Activated T-helper 1 cell treated with anti-CD3 and anti-CD28 coated beads, Interleukin-12 subunit alpha, Interleukin-12 subunit beta, Interleukin-2, Interleukin-4 antibody, amounts not matched to agents 30 ng/mL and 10 ng/mL and 1 ng/mL, durations not matched to agents 14 hours and 24 hours and 36 hours (primary cell): ENCODE measurements around the gene ADGRD1. TPM values are rescaled to one million over a fixed set of nuclear protein-coding genes. Genes with fewer than 3 reads are reported as not detected.

Experiments used
- DNase-seq: peaks from one replicate; pipeline ENCODE4 v3.0.0; 2021; ENCODE audit warnings: low spot score
- H3K27ac Mint-ChIP-seq: one replicate; pipeline ENCODE4 v1.8.0; 2021; ENCODE audit warnings: mild to moderate bottlenecking, mixed read lengths
- H3K27me3 Mint-ChIP-seq: one replicate; pipeline ENCODE4 v1.8.0; 2022; ENCODE audit warnings: mild to moderate bottlenecking, moderate library complexity, mixed read lengths; ENCODE audit not compliant: insufficient read depth
- H3K36me3 Mint-ChIP-seq: one replicate; pipeline ENCODE4 v1.8.0; 2021; ENCODE audit warnings: low read depth, mixed read lengths
- H3K4me1 Mint-ChIP-seq: one replicate; pipeline ENCODE4 v1.8.0; 2021; ENCODE audit warnings: low read depth, mixed read lengths
- H3K4me3 Mint-ChIP-seq: one replicate; pipeline ENCODE4 v1.8.0; 2021; ENCODE audit warnings: mild to moderate bottlenecking, moderate library complexity, mixed read lengths
- H3K9me3 Mint-ChIP-seq: one replicate; pipeline ENCODE4 v1.8.0; 2021; ENCODE audit warnings: mixed read lengths
- intact Hi-C: fragments of 100-400 bp; cut with micrococcal nuclease; formaldehyde crosslinking; loops from one replicate; pipeline ENCODE4 v1.15.1; 2024
- total RNA-seq: library from RNA; stranded (reverse); gene quantifications from 2 replicates; pipeline ENCODE4 v1.2.3, GENCODE V29; 2022

ADGRD1 gene
- total RNA-seq, 1 donor from 2014 or later, result 0.18 TPM

DNA sequence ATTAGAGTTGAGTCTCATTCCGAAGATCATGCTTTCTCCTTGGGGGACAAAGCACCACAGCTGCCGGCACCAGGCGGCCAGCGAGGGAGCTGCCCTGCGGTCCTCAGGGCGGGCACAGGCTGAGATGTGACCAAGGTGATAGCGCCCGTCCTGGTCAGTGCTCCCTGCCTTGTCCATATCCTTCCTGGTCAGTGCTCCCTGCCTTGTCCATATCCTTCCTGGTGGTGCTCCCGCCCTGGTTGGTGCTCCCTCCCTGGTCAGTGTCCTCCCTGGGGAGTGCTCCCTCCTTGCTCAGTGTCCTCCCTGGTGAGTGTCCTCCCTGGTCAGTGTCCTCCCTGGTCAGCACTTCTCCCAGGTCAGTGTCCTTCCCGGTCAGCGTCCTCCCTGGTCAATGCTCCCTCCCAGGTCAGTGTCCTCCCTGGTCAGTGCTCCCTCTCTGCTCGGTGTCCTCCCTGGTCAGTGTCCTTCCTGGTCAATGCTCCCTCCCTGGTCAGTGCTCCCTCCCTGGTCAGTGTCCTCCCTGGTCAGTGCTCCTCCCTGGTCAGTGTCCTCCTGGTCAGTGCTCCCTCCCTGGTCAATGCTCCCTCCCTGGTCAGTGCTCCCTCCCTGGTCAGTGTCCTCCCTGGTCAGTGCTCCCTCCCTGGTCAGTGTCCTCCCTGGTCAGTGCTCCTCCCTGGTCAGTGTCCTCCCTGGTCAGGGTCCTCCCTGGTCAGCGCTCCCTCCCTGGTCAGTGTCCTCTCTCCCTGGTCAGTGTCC, 92.2 kb downstream of the ADGRD1 start:
- H3K27ac Mint-ChIP-seq, result no peak overlapping the region
- H3K27me3 Mint-ChIP-seq, result no peaks in the 10 kb centered on the region
- no peak overlapping the region for H3K4me3 Mint-ChIP-seq
- DNase-seq, result no peak
- intact Hi-C loops, result no loop called here
- no peaks in the 10 kb centered on the region for H3K4me1 Mint-ChIP-seq
- H3K9me3 Mint-ChIP-seq, result no peaks in the 10 kb centered on the region
- no peaks in the 10 kb centered on the region for H3K36me3 Mint-ChIP-seq

GRCh38 chr12:131046813-131047788, 93.4 kb downstream of the ADGRD1 start:
- Mint-ChIP-seq H3K4me1 (no peaks in the 10 kb centered on the region), H3K27ac (no peak overlapping the region), H3K4me3 (no peak overlapping the region), H3K27me3 (no peaks in the 10 kb centered on the region), H3K9me3 (no peaks in the 10 kb centered on the region), H3K36me3 (no peaks in the 10 kb centered on the region)
- intact Hi-C loops, result no loop called here
- no peak for DNase-seq

DNA sequence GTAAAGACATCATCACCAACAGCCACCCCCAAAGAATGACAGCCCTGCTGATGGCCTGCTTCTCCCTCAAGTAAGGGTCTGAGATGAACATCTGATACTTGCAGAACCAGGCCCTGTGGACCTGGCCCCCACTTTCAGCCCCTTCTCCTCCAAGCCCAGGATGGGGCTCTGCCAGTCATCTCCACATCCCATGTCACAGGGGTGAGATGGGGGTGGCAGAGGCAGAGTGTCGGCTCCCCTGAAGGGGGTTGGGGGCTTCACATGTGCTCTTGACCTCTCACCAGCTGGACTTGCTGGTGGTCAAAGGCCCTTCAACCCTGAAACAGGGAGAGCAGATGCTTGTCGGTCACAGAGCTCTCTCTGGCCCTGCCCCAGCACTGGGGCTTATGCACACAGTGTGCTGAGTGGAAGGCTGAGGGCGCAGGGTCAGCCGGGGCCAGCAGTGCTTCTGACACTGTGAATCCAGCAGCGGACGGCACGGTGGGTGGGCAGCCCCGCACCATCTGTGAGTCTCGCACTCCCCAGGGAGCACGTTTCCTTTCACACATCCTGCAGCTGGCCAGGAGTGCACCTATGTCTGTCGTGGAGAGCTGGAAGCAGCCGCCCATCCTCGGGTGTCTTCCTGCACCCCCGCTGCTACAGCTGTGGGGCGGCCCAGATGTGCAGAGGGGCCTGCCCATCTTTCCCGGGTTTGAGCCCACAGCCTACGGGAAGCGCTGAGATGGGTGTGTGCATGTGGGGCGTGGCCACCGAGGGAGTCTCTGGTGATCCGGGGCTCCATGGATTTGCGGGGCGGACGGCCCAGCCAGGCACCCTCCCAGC, 94.3 kb downstream of the ADGRD1 start:
- H3K36me3 Mint-ChIP-seq, result no peaks in the 10 kb centered on the region
- no peaks in the 10 kb centered on the region for H3K4me1 Mint-ChIP-seq
- H3K27ac Mint-ChIP-seq, result no peak overlapping the region
- intact Hi-C loops, result no loop called here
- H3K4me3 Mint-ChIP-seq, result no peak overlapping the region
- no peak for DNase-seq
- no peaks in the 10 kb centered on the region for H3K27me3 Mint-ChIP-seq
- H3K9me3 Mint-ChIP-seq, result no peaks in the 10 kb centered on the region

DNA sequence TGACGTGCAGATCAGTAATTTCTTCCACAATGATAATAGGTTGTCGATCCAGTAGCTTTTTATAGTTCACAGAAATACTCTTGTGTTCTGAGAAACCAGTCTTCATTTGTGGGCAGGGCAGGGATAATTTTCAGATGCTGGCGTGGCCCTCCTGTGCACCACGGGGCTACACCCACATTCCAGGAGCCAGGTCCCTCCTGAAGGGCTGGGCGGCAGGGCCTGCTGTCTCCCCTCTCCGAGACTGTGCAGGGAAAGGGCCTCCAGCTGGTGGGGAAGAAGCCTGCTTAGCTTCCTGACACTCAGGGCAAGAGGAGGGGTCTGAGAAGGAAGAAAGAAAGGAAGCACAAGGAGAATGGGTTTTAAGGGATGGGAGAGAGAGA, 94.9 kb downstream of the ADGRD1 start:
- DNase-seq, result no peak
- H3K9me3 Mint-ChIP-seq, result no peaks in the 10 kb centered on the region
- H3K4me3 Mint-ChIP-seq, result no peak overlapping the region

DNA sequence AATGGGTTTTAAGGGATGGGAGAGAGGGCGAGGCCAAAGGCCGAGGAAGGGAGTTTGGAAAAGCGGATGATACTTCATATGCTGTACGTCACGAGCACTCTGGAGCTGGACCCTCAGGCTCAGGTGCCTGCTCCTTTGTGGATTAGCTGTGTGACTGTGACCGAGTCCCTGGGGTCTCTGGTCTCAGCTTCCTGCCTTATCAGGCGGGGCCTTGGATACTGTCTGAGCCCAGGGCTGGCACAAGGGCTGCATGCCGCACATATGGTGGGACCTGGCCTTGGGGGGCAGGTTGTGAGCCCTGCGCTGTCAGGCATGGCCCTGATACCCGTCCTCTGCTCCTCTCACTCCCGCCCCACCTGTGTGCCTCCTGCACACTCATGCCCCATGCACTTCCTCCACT, 95.3 kb downstream of the ADGRD1 start:
- H3K27me3 Mint-ChIP-seq, result no peaks in the 10 kb centered on the region
- H3K27ac Mint-ChIP-seq, result no peak overlapping the region
- H3K9me3 Mint-ChIP-seq, result no peaks in the 10 kb centered on the region
- H3K4me3 Mint-ChIP-seq, result no peak overlapping the region
- H3K36me3 Mint-ChIP-seq, result no peaks in the 10 kb centered on the region
- H3K4me1 Mint-ChIP-seq, result no peaks in the 10 kb centered on the region
- intact Hi-C loops, result no loop called here
- DNase-seq, result no peak

More for the DNA sequence above, 94.9 kb downstream of the ADGRD1 start:
- intact Hi-C loops, result no loop called here
- no peaks in the 10 kb centered on the region for H3K36me3 Mint-ChIP-seq
- H3K27ac Mint-ChIP-seq, result no peak overlapping the region
- H3K4me1 Mint-ChIP-seq, result no peaks in the 10 kb centered on the region
- H3K27me3 Mint-ChIP-seq, result no peaks in the 10 kb centered on the region

DNA sequence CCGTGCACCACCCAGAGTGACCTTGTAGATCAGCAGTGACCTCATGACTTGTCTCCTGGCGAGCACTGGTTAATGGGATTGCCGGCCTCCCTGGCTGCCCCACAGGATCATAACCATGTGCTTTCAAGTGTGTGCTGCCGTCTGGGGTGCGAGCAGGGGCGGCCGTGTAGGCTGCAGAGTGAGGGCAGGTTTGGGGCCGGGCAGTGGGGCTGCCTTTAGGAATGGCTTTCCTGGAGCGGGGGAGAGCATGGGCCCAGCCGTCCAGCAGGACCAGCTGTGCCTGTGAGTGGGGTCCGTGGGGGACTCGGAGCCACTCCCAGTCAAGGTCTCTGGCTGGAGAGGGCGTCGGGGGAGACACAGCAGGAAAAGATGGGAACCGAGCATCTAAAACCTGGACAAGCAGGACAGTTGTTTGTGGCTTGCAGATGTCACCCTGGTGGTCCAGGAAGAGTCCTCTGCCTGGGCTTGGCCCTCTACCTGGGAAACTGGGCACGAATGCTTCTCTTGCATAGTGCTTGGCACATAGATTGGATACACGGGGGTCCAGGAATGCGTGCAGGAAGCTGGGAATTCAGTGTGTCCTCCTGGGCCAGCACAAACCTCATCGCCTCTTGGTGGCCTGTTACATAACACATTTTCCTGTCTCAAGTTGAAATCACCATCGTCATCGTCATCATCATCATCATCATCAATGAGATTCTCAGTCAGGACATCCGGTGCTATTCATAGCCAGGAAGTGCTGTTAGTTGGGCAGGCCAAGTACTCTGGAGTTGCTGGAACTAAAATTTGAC, 96.0 kb downstream of the ADGRD1 start:
- Mint-ChIP-seq H3K9me3 (no peaks in the 10 kb centered on the region), H3K27ac (no peak overlapping the region), H3K27me3 (no peaks in the 10 kb centered on the region), H3K36me3 (no peaks in the 10 kb centered on the region), H3K4me3 (no peak overlapping the region), H3K4me1 (no peaks in the 10 kb centered on the region)
- DNase-seq, result no peak
- intact Hi-C loops, result no loop called here

- H3K9me3 Mint-ChIP-seq, result no peaks in the 10 kb centered on the region
- H3K27ac Mint-ChIP-seq, result no peak overlapping the region
- no peaks in the 10 kb centered on the region for H3K4me1 Mint-ChIP-seq
- H3K36me3 Mint-ChIP-seq, result no peaks in the 10 kb centered on the region
- peaks cover 5% of the 10 kb centered on the region for H3K27me3 Mint-ChIP-seq
- DNase-seq, result no peak
- no peak overlapping the region for H3K4me3 Mint-ChIP-seq
- intact Hi-C loops, result no loop called here
These were observed 96.9 kb downstream of the ADGRD1 start for GRCh38 chr12:131050463-131051154.

DNA sequence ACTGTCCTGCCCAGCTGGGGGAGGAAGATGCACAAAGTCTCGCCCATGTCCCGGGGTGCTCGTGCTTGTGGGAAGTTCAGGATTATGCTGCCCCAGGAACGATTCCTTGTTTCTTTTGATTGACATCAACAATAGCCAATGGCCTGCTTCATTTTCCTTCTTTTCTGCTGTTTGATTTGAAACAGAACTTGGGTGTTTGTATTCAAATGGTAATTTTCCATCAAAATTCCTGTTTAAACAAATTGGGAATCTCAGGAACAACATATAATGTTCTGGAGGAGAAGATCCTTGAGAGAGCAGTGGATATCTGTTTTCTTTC, 97.4 kb downstream of the ADGRD1 start:
- Mint-ChIP-seq H3K9me3 (no peaks in the 10 kb centered on the region), H3K4me3 (no peak overlapping the region), H3K27ac (no peak overlapping the region), H3K27me3 (peaks cover 6% of the 10 kb centered on the region), H3K36me3 (no peaks in the 10 kb centered on the region), H3K4me1 (no peaks in the 10 kb centered on the region)
- DNase-seq, result no peak
- intact Hi-C loops, result no loop called here

DNA sequence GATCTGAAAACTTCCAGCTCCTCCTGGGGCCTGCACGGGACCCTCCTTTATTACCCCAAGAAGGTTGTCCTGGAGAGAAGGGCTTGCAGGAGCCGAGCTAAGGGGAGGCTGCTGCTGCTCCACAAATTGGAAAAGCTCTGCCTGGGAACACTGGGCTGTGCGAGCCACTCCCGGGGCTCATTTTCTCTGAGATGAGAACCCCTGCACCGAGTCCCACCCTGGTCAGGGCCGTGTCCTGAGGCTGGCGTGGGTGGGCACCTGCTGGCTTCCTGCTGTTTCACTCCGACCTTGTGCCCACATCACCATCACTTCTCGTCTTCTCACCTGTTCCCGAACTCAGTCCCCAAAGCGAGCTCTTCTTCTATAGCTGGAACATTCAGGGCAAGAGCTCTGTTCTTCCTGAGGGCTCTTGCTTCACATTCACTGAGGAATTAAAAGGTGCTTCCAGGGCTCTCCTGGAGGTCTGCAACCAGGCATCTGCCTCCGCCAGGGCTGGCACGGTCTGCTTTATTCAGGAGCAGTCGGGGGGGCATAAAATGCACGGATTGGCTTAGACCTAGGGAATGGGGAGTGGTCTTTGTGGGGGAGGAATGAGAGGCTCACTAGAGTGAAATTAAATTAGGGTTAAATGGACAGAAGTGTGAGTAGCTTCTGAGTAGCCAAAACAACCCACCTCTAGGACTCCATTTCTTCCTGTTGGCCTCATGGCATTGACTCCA, 98.5 kb downstream of the ADGRD1 start:
- intact Hi-C loops, result no loop called here
- H3K27ac Mint-ChIP-seq, result no peak overlapping the region
- peaks cover 8% of the 10 kb centered on the region for H3K27me3 Mint-ChIP-seq
- DNase-seq, result no peak
- no peaks in the 10 kb centered on the region for H3K4me1 Mint-ChIP-seq
- no peaks in the 10 kb centered on the region for H3K9me3 Mint-ChIP-seq
- no peak overlapping the region for H3K4me3 Mint-ChIP-seq
- H3K36me3 Mint-ChIP-seq, result no peaks in the 10 kb centered on the region

DNA sequence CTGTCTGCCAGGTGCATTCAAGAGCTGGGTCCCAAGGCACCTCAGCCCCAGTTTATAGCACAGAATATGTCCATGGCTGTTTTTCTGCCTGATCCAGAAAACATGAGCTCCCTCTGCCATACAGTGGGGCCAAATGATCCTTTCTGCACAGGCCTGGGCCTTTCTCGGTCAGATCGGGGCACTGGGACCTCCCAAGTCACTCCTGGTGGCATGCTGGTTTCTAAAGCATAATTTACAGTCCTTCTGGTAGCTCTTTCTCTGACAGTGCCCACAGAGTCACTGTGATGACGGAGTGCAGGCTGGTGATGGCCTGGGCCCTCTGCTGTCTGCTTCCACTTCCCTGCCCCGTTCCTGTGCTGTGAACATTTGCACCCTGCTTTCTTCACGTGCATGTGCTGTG, 99.2 kb downstream of the ADGRD1 start:
- Mint-ChIP-seq H3K36me3 (no peaks in the 10 kb centered on the region), H3K4me1 (no peaks in the 10 kb centered on the region), H3K9me3 (no peaks in the 10 kb centered on the region), H3K4me3 (no peak overlapping the region), H3K27me3 (peaks cover 8% of the 10 kb centered on the region), H3K27ac (no peak overlapping the region)
- intact Hi-C loops, result no loop called here
- no peak for DNase-seq

DNA sequence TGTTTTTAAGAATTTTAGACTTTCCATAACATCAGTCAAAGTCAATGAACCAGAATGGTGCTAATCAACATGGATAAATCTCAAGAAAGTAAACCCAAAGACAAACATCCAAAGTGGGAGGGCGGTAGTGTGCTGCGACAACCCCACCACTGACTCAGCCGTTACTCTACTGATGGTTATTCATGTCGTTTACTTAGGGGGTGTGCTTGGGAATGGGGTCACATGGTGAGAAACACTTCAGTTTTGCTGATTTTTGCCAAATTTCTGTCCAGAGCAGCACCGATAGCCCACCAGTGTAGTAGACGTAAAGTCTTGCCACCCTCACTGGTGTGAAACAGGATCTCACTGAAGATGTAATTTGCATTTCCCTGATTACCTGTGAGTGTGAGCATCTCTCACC, 99.9 kb downstream of the ADGRD1 start:
- intact Hi-C loops, result no loop called here
- no peaks in the 10 kb centered on the region for H3K36me3 Mint-ChIP-seq

More for the DNA sequence above, 99.9 kb downstream of the ADGRD1 start:
- Mint-ChIP-seq H3K4me1 (no peaks in the 10 kb centered on the region), H3K4me3 (no peak overlapping the region), H3K27ac (no peak overlapping the region), H3K9me3 (no peaks in the 10 kb centered on the region), H3K27me3 (peaks cover 8% of the 10 kb centered on the region)
- no peak for DNase-seq
